ENCODE measurements around the gene KCMF1. TPM values are rescaled to one million over a fixed set of nuclear protein-coding genes. Genes with fewer than 3 reads are reported as not detected.
A peak's percentile ranks its signal among the peaks of the same experiment; 100 is the strongest.

Gene KCMF1
- total and polyA plus RNA-seq, 2 donors (not counting 1 experiment from before 2014, with no cell fraction given) = 43.7 to 81.5 TPM

- no peaks in the 10 kb centered on the region for H3K36me3 ChIP-seq (replicated peaks in 1 of 2; ENCODE audit: control extremely low read depth in 1 of 2, control insufficient read depth in 1 of 2, extremely low read depth in 1 of 2, insufficient read depth in 2 of 2, low read length in 1 of 2)
- ChIA-PET POLR2A (no interaction called here), CTCF (interaction anchor here (0.8 to 1.8 kb wide), 7 partner anchors 10 to 221 kb away, joined by 3 to 6 read pairs (median 3); no protein-coding TSS in a partner anchor)
- peak; percentile 49 for DNase-seq
- intact Hi-C loops (cut with micrococcal nuclease) = loop anchor here (1.0 kb wide), 1 partner anchor 218 kb away; no protein-coding TSS in a partner anchor
- peaks cover 0 to 22% (median 3%) of the 10 kb centered on the region in 4 experiments for H3K27me3 ChIP-seq (replicated peaks in 1 of 4; ENCODE audit: control extremely low read depth in 1 of 4, control insufficient read depth in 3 of 4, insufficient read depth in 4 of 4, low read length in 3 of 4)
- peak; percentile 53 for TF ChIP-seq CTCF (IDR thresholded peaks at IDR 0.05)
- no peak for TF ChIP-seq EZH2 (IDR thresholded peaks at IDR 0.05; ENCODE audit: borderline replicate concordance, insufficient read depth, low read depth, low read length, poor library complexity, severe bottlenecking)
- H3K9me3 Mint-ChIP-seq (ENCODE audit: insufficient read depth) = no peaks in the 10 kb centered on the region
- ATAC-seq (ENCODE audit: low read depth) = peak; percentile 49
- peaks cover 7 to 9% of the 10 kb centered on the region in 2 donors for H3K4me1 ChIP-seq (ENCODE audit: control insufficient read depth in 2 of 2, insufficient read depth in 2 of 2, low read length in 2 of 2)
- H3K4me3 Mint-ChIP-seq = no peak overlapping the region
- no peaks in the 10 kb centered on the region for H3K79me2 ChIP-seq (ENCODE audit: control insufficient read depth, insufficient read depth, low read length)
- H3K9ac ChIP-seq (ENCODE audit: low read length) = no peak overlapping the region
- peaks cover 8% of the 10 kb centered on the region for H3K4me1 Mint-ChIP-seq
- no peak overlapping the region for H3K27ac ChIP-seq (ENCODE audit: low read length in 2 of 2)
- peak overlapping the region; percentile 49 for H3K4me2 ChIP-seq (replicated peaks; ENCODE audit: low read depth, low read length, poor library complexity, severe bottlenecking)
- peaks cover 31% of the 10 kb centered on the region for H3K27me3 Mint-ChIP-seq
- H2AFZ ChIP-seq (ENCODE audit: insufficient read depth, low read depth, low read length, poor library complexity, severe bottlenecking) = peak overlapping the region; percentile 60
- no peak overlapping the region for H3K4me3 ChIP-seq (ENCODE audit: control extremely low read depth in 1 of 5, extremely low read depth in 1 of 5, insufficient read depth in 1 of 5, low read depth in 2 of 5, low read length in 4 of 5)
- no peak overlapping the region for H3K27ac Mint-ChIP-seq
- no peaks in the 10 kb centered on the region for H3K9me3 ChIP-seq (ENCODE audit: control extremely low read depth in 1 of 3, control insufficient read depth in 2 of 3, insufficient read depth in 1 of 3, low read length in 2 of 3)
- H4K20me1 ChIP-seq (ENCODE audit: control insufficient read depth, insufficient read depth, low read length, poor library complexity, severe bottlenecking) = no peaks in the 10 kb centered on the region
- WGBS (ENCODE audit: insufficient coverage) = 23% methylated on average over 12 of the region's 19 CpGs
Measured at GRCh38 chr2:85066874-85067351, 96.0 kb downstream of the KCMF1 start.

GRCh38 chr2:85071096-85071495, 100.1 kb downstream of the KCMF1 start:
- ATAC-seq (ENCODE audit: low read depth) (no peak), DNase-seq (no peak)
- Histone ChIP-seq H4K20me1 (ENCODE audit: control insufficient read depth, insufficient read depth, low read length, poor library complexity, severe bottlenecking) (no peaks in the 10 kb centered on the region), H3K79me2 (ENCODE audit: control insufficient read depth, insufficient read depth, low read length) (no peaks in the 10 kb centered on the region), H3K9me3 (ENCODE audit: control extremely low read depth in 1 of 3, control insufficient read depth in 2 of 3, insufficient read depth in 1 of 3, low read length in 2 of 3) (no peaks in the 10 kb centered on the region), H3K9ac (ENCODE audit: low read length) (no peak overlapping the region), H3K4me1 (ENCODE audit: control insufficient read depth in 2 of 2, insufficient read depth in 2 of 2, low read length in 2 of 2) (peaks cover 7 to 9% of the 10 kb centered on the region in 2 donors), H3K4me3 (ENCODE audit: control extremely low read depth in 1 of 5, extremely low read depth in 1 of 5, insufficient read depth in 1 of 5, low read depth in 2 of 5, low read length in 4 of 5) (no peak overlapping the region), H3K27me3 (replicated peaks in 1 of 4; ENCODE audit: control extremely low read depth in 1 of 4, control insufficient read depth in 3 of 4, insufficient read depth in 4 of 4, low read length in 3 of 4) (peaks cover 0 to 18% (median 3%) of the 10 kb centered on the region in 4 experiments), H3K4me2 (replicated peaks; ENCODE audit: low read depth, low read length, poor library complexity, severe bottlenecking) (no peak overlapping the region), H2AFZ (ENCODE audit: insufficient read depth, low read depth, low read length, poor library complexity, severe bottlenecking) (no peak overlapping the region), H3K36me3 (replicated peaks in 1 of 2; ENCODE audit: control extremely low read depth in 1 of 2, control insufficient read depth in 1 of 2, extremely low read depth in 1 of 2, insufficient read depth in 2 of 2, low read length in 1 of 2) (no peaks in the 10 kb centered on the region), H3K27ac (ENCODE audit: low read length in 2 of 2) (no peak overlapping the region)
- CTCF ChIA-PET = no interaction called here
- peaks cover 22% of the 10 kb centered on the region for H3K27me3 Mint-ChIP-seq
- no peak for TF ChIP-seq EZH2 (IDR thresholded peaks at IDR 0.05; ENCODE audit: borderline replicate concordance, insufficient read depth, low read depth, low read length, poor library complexity, severe bottlenecking)
- TF ChIP-seq CTCF (IDR thresholded peaks at IDR 0.05) = no peak
- WGBS (ENCODE audit: insufficient coverage) = no CpG with 5 or more reads among the region's 3 CpGs
- H3K9me3 Mint-ChIP-seq (ENCODE audit: insufficient read depth) = no peaks in the 10 kb centered on the region
- POLR2A ChIA-PET = no interaction called here
- no peak overlapping the region for H3K4me3 Mint-ChIP-seq
- no peak overlapping the region for H3K27ac Mint-ChIP-seq
- peaks cover 8% of the 10 kb centered on the region for H3K4me1 Mint-ChIP-seq
- intact Hi-C loops (cut with micrococcal nuclease) = no loop called here
